HPDE6-E6E7 (cell line): ENCODE measurements around the gene CDC42EP4.

ENCODE experiments used
- DNase-seq: peaks from one replicate; pipeline ENCODE4 v3.0.0; 2011; ENCODE audit warnings: missing footprints; ENCODE audit errors: extremely low spot score

CDC42EP4 gene

DNA sequence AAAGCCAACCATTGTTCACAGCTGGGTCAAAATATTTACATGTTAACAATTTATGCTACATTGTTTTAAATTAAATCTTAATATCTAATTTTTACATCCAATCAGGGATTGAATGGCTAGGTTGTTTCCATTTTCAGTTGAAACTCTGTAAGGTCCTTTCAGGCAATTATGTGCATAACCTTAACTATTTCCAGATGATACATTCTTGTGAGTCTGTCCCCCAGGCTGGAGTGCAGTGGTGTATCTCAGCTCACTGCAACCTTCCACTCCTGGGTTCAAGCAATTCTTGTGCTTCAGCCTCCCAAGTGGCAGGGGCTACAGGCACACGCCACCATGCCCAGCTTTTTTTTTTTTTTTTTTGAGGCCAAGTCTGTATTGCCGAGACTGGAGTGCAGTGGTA, 10.4 kb downstream of the CDC42EP4 start:
- no peak for DNase-seq

DNA sequence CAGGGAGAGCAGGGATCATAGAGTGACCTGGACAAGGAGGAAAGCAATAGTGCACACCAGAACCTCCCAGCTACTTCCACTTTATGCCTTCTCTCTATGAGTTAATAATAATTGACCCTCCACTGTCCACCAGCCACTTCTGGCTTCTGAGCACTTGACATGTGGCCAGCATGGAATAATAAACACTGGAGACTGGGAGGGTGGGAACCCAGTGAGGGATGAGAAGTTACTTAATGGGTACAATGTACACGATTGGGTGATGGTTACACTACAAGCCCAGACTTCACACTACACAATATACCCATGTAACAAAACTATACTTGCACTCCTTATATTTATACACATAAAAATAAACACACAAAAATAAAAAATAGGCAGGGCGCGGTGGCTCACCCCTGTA, 11.4 kb downstream of the CDC42EP4 start:
- DNase-seq = no peak

- no peak for DNase-seq
Measured at GRCh38 chr17:73297934-73298861, 13.6 kb downstream of the CDC42EP4 start.

- peak; percentile 70 for DNase-seq
Measured at GRCh38 chr17:73293480-73293911, 18.3 kb downstream of the CDC42EP4 start.

GRCh38 chr17:73293031-73293430, 18.8 kb downstream of the CDC42EP4 start:
- DNase-seq = no peak

GRCh38 chr17:73292031-73292531, 19.7 kb downstream of the CDC42EP4 start:
- no peak for DNase-seq

DNA sequence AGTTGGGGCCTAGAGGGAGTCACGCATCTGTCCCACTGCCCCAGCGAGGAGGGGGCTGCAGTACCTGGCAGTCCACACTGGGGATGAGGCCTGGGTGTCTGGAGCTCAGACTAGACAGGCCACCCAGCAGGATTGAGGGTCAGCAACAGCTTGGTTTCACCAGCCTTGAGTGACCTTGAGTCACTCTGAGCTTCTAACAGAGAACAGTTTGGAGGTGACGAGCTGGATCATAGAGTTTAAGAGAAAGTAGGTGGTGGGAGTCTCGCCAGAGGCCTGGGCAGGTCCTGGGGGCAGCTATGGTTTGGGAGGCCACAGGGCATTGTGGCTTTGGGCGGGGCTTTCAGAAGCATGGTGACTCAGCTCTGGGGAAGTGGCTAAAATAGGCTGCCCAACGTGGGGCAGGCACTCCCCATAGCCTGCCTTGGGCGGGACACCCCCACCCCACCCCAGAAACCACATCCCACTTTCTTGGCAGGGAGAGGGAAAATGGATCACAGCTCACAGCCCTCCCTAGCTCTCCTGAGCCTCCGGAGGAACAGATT, 20.5 kb downstream of the CDC42EP4 start:
- DNase-seq = peak; percentile 66

DNA sequence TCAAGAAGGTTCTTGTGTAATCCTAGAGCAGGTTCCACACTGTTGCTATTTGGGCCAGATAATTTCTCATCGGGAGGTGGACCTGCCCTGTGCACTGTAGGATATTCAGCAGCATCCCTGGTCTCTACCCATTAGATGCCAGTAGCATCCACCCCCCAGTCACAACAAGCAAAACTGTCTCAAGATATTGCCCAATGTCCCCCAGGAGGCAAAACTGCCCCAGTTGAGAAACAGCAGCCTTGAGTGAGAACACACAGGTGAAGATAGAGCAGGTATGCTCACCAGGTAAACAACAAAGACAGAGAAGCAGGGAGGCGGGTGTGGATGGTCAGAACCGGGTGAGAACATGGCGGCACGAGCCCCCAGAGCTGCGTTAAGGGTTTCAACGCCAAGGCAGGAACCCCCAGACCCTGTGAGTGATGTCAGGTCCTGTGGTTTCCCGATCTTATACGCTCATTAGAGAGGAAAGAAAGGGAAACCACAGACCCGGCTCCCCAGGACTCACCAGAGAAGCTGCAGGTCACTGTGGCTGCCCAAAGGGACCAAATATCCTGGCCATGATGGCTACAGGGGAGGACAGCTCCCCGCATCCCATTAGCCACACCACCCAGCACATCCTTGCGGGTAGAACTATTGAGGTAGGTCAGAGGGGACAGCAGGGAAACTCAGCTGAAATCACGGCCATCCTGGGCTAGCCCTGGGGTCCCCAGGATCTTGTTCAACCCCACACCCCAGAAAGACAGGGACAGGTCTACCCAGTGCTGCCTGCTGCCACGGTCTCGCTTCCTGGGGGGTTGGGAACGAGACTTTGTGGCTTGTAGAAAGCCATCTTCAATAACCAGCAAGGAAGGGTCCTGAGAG, 21.2 kb downstream of the CDC42EP4 start:
- DNase-seq = no peak

- no peak for DNase-seq
Measured at GRCh38 chr17:73289549-73290254, 22.1 kb downstream of the CDC42EP4 start.

- DNase-seq = no peak
Measured at GRCh38 chr17:73288534-73289302, 23.1 kb downstream of the CDC42EP4 start.

DNA sequence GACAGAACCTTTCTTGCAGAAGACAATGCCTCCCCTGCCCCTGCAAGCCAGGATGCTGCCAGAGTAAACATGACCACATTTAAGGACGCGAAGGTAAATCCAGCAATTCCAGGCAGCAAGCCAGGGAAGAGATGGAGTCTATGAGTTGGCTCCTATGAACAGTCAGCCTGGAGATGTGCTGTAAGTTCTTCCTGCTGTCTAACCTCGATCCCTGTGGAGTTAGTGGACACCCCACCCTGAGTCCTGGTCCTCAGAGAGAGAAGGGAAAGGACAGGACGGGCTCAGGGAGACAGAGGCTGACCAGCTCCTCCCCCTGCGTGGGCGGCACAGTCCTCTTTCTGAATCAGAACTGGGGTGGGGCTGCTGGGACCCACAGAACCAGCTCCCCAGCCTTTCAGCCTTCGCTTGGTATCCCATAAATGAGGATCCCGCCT, 24.9 kb downstream of the CDC42EP4 start:
- DNase-seq = no peak

DNA sequence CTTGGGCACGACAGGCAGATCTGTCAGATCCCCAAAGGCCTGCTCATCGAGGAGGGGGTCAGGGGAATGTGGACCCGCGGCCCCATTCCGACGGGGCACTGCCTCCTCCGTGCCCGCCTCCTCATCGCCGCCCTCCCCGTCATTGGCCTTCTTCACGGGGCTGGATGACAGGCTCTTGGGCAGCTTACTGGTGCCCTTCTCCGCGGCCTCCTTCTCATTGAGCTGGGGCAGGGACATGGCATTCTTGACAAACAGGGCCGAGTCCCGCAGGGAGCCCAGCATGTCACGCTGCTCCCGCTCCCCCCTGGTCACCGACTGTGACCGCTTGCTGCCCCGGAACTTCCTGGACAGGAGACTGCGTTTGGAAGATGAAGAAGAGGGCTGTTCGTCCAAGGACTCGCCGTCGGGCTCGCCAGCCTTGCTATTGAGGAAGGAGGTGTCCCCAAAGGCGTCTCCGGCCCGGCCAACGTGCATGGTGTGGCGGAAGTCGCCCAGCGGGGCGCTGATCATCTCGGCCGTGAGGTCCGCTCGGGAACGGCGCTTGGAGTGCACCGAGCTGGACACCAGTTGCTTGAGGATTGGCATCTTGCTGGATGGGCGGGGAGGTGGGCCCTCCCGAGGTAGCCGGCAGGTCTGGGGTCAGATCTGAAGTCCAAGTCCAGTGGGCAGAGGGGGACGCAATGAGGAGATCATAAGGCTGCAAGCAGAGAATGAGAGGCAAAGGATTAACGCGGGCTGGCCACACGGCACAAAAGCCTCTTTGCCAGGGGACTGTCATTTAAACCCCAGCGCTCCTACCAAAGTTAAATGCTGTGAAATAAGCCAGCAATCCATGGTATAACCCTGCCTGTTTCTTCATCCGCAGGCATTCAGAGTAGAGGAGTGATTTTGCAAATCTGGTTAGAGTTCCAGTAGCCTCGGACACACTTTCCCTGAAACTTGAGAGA, 25.6 kb downstream of the CDC42EP4 start:
- DNase-seq = no peak

DNA sequence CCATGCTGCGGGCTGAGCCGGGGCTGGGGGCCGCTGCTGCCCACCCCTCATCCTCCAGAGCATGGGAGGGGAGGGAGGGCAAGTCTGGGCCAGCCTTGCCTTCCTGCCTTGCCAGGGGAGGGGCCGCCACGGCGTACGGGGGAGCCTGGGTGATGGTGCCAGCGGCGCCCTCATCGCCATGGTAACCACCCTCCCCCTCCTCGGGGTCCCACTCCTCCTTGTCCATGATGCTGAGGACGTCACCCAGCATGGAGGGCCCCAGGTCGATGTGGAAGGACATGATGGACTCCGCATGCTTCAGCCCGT, 26.2 kb downstream of the CDC42EP4 start:
- DNase-seq = no peak

- no peak for DNase-seq
Measured at GRCh38 chr17:73284906-73285602, 26.7 kb downstream of the CDC42EP4 start.

- no peak for DNase-seq
Measured at GRCh38 chr17:73284354-73284753, 27.4 kb downstream of the CDC42EP4 start.

DNA sequence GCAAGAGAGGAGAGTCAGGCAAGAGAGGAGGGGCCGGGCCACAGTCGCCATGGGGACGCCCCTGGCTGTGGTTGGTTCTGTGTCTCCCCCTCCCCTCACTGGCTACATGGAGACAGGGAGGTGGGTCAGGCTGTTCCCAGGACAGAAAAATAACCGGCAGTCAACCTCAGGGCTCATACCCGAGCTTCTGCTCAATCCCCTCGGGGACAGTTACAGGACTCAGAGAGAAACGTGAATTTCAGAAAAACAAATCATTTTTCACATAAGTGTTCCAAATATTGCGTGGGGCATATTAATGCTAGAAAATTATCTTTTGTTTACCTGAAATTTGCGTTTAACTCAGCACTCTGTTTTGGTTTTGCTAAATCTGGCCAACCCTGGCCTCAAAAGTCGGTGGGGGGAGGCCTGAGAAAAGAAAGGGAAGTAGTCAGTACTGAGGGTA, 27.9 kb downstream of the CDC42EP4 start:
- no peak for DNase-seq

DNA sequence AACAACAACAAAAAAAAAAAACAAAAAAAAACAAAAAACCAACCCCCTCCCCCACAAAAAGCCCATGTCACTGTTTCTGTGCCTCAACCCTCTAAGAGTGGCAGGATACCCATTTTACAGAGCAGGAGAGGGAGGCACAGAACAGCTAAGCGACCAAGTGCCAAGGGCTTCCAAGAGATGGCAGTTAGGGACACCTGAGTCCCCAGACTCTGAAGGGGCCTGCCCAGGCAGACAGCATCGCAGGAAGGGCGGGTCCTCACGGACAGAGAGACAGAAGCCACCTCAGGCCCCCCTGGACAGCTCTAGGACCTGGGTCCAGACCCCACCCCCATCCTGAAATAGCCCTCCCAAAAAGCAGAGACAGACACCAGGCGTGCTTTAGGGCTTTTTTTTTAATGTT, 28.6 kb downstream of the CDC42EP4 start:
- DNase-seq = no peak

GRCh38 chr17:73282629-73283028, 29.2 kb downstream of the CDC42EP4 start:
- no peak for DNase-seq

GRCh38 chr17:73281928-73282327, 29.9 kb downstream of the CDC42EP4 start:
- DNase-seq = no peak
